K562 (cell line): ENCODE data around the gene ZNF646. TPM values are rescaled to one million over a fixed set of nuclear protein-coding genes. Genes with fewer than 3 reads are reported as not detected.

Source experiments
- BACH1 ChIP-seq: fragments of 200-800 bp; sonication (Bioruptor generic); IDR thresholded peaks from 2 replicates; pipeline ENCODE4 v1.6.1; 2016; ENCODE audit warnings: missing genetic modification characterization, missing compliant biosample characterization
- CBX8 ChIP-seq: fragments of 200-600 bp; sonication (generic); IDR thresholded peaks from 2 replicates; pipeline ENCODE4 v1.6.1; 2012; ENCODE audit warnings: borderline replicate concordance, mixed run types, low read depth, mild to moderate bottlenecking, moderate library complexity, mixed read lengths, low read length, control low read depth, inconsistent platforms; ENCODE audit not compliant: poor library complexity, severe bottlenecking; ENCODE audit errors: extremely low read depth
- CXXC5 ChIP-seq: fragments of 250-450 bp; sonication (Bioruptor Pico); IDR thresholded peaks from 2 replicates; pipeline ENCODE4 v1.8.0; 2022; ENCODE audit warnings: inconsistent platforms, mild to moderate bottlenecking, moderate library complexity
- GABPA ChIP-seq: fragments of 200-800 bp; sonication (Bioruptor generic); conservative IDR thresholded peaks from 2 replicates; pipeline ENCODE4 v1.6.1; 2016; ENCODE audit warnings: low read depth, missing genetic modification characterization, missing compliant biosample characterization
- OTX1 ChIP-seq: fragments of 450-650 bp; formaldehyde crosslinking; IDR thresholded peaks from 2 replicates; pipeline ENCODE4 v1.4.0; 2022; ENCODE audit warnings: mild to moderate bottlenecking
- PYGO2 ChIP-seq: fragments of 450-650 bp; IDR thresholded peaks from 2 replicates; pipeline ENCODE4 v1.6.1; 2016; ENCODE audit warnings: mild to moderate bottlenecking, missing genetic modification characterization, moderate library complexity, missing compliant biosample characterization
- RERE ChIP-seq: sonication (generic); formaldehyde crosslinking; IDR thresholded peaks from 2 replicates; pipeline ENCODE4 v1.8.0; 2023; ENCODE audit warnings: missing genetic modification reagents, mild to moderate bottlenecking, borderline replicate concordance
- RNF2 ChIP-seq: sonication (generic); IDR thresholded peaks from 2 replicates; pipeline ENCODE4 v1.6.1; 2016
- SRSF1 ChIP-seq: fragments of 200-400 bp; formaldehyde crosslinking; IDR thresholded peaks from 2 replicates; pipeline ENCODE4 v1.6.1; 2017; ENCODE audit warnings: mild to moderate bottlenecking, low read depth, low read length, moderate library complexity
- SRSF3 ChIP-seq: fragments of 200-400 bp; formaldehyde crosslinking; IDR thresholded peaks from 2 replicates; pipeline ENCODE4 v1.6.1; 2016; ENCODE audit warnings: mild to moderate bottlenecking, low read length, moderate library complexity; ENCODE audit not compliant: insufficient read depth
- THRA ChIP-seq: fragments of 450-650 bp; IDR thresholded peaks from 2 replicates; pipeline ENCODE4 v1.6.1; 2017; ENCODE audit warnings: mild to moderate bottlenecking, moderate library complexity
- ZBTB11 ChIP-seq, 3 experiments: fragments of 200-800 bp in 1 of 3; fragments of 250-450 bp in 1 of 3; fragments of 450-650 bp in 1 of 3; sonication (Bioruptor Pico) in 1 of 3; sonication (Bioruptor generic) in 1 of 3; formaldehyde crosslinking in 1 of 3; IDR thresholded peaks; 2 replicates each; pipeline versions ENCODE4 v1.6.1 to v1.8.0; 2016 to 2022; ENCODE audit warnings: mild to moderate bottlenecking in 2 of 3, missing genetic modification characterization in 2 of 3, missing compliant biosample characterization in 1 of 3, moderate library complexity in 1 of 3
- ZFP36 ChIP-seq: fragments of 150-350 bp; IDR thresholded peaks from 2 replicates; pipeline ENCODE4 v1.6.1; 2018; ENCODE audit warnings: low read length, low read depth; ENCODE audit not compliant: partially characterized antibody
- ZNF311 ChIP-seq: fragments of 250-450 bp; sonication (Bioruptor Pico); IDR thresholded peaks from 2 replicates; pipeline ENCODE4 v1.4.0; 2020; ENCODE audit warnings: mild to moderate bottlenecking, moderate library complexity
- polyA plus RNA-seq, 8 experiments: library from polyadenylated mRNA; depleted of rRNA in 4 of 8; stranded (reverse) in 5 of 8; unstranded in 3 of 8; fragments of >200 nt; fragmentation: Nextera tagmentation in 2 of 8; fragmentation: Illumina TruSeq in 1 of 8; extraction: Ambion mirVana in 2 of 8; extraction: Trizol in 1 of 8; gene quantifications; 2 replicates each; pipeline versions ENCODE4 v1.2.1 to v1.2.3, GENCODE V29; 2011 to 2014; ENCODE audit warnings: inconsistent platforms in 1 of 8, missing spikeins in 1 of 8
- total RNA-seq, 7 experiments: library from RNA; depleted of rRNA in 6 of 7; stranded (reverse); fragments of >200 nt in 6 of 7; fragmentation: Illumina TruSeq in 2 of 7; extraction: Trizol in 2 of 7; gene quantifications; 2 replicates each; pipeline versions ENCODE4 v1.2.1 to v1.2.3, GENCODE V29; 2011 to 2021; ENCODE audit warnings: low replicate concordance in 1 of 7
- TF ChIP-seq, protein P1 (sequence below): fragments of 250-450 bp; sonication (Bioruptor Pico); IDR thresholded peaks from 2 replicates; pipeline ENCODE4 v1.8.0; 2022; ENCODE audit warnings: inconsistent platforms, mild to moderate bottlenecking, moderate library complexity, borderline replicate concordance

ZNF646 gene
- total and polyA plus RNA-seq, 9 of the 15 experiments (the other 6 are each of a cell fraction or from before 2014, with no cell fraction given), result 0.08 to 20.6 (median 8.0) TPM

- TF ChIP-seq RERE (CRISPR knock-in tag), result no peak
- TF ChIP-seq PYGO2 (tag), result no peak
- TF ChIP-seq SRSF1, result no peak
- TF ChIP-seq, protein P1, sequence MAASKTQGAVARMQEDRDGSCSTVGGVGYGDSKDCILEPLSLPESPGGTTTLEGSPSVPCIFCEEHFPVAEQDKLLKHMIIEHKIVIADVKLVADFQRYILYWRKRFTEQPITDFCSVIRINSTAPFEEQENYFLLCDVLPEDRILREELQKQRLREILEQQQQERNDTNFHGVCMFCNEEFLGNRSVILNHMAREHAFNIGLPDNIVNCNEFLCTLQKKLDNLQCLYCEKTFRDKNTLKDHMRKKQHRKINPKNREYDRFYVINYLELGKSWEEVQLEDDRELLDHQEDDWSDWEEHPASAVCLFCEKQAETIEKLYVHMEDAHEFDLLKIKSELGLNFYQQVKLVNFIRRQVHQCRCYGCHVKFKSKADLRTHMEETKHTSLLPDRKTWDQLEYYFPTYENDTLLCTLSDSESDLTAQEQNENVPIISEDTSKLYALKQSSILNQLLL (CRISPR knock-in tag), result no peak
- TF ChIP-seq SRSF3, result no peak
- TF ChIP-seq THRA, result peak; percentile 99
- TF ChIP-seq CBX8, result no peak
- no peak for TF ChIP-seq BACH1
- TF ChIP-seq CXXC5 (CRISPR knock-in tag), result peak; percentile 91
- TF ChIP-seq OTX1, result no peak; the same call in 1 of the 2 replicates
- TF ChIP-seq ZBTB11 (CRISPR knock-in tag; IDR thresholded peaks at IDR 0.05), result peak in 1 of 3 experiments; percentile 57; a peak in 2 of 6 replicates
- TF ChIP-seq ZFP36, result peak; percentile 68
- TF ChIP-seq GABPA, result no peak
- no peak for TF ChIP-seq ZNF311 (CRISPR knock-in tag)
- peak; percentile 78; the same call in 1 of the 2 replicates for TF ChIP-seq RNF2
Measured at GRCh38 chr16:31105677-31106213, 31.5 kb downstream of the ZNF646 start (continued).
